T-helper 2 cell treated with Interferon-gamma antibody and Interleukin-4, amounts not matched to agents 5 μg/mL and 100 μg/mL, for 36 hours (primary cell): ENCODE results near the gene NSD2.

Experiments used
- DNase-seq: peaks from one replicate; pipeline ENCODE4 v3.0.0; 2021; ENCODE audit warnings: low spot score
- H3K27ac Mint-ChIP-seq: one replicate; pipeline ENCODE4 v1.8.0; 2021; ENCODE audit warnings: mild to moderate bottlenecking, mixed read lengths
- H3K27me3 Mint-ChIP-seq: one replicate; pipeline ENCODE4 v1.8.0; 2021; ENCODE audit warnings: low read depth, mixed read lengths
- H3K36me3 Mint-ChIP-seq: one replicate; pipeline ENCODE4 v1.8.0; 2021; ENCODE audit warnings: low read depth, mixed read lengths
- H3K4me1 Mint-ChIP-seq: one replicate; pipeline ENCODE4 v1.8.0; 2021; ENCODE audit warnings: low read depth, mixed read lengths
- H3K4me3 Mint-ChIP-seq: one replicate; pipeline ENCODE4 v1.8.0; 2022; ENCODE audit warnings: mild to moderate bottlenecking, moderate library complexity, mixed read lengths
- H3K9me3 Mint-ChIP-seq: one replicate; pipeline ENCODE4 v1.8.0; 2021; ENCODE audit warnings: mixed read lengths

NSD2 gene

GRCh38 chr4:1943928-1944327 is 72.7 kb downstream of the NSD2 start:
- DNase-seq, result no peak
- Mint-ChIP-seq H3K36me3 (peaks cover 59% of the 10 kb centered on the region), H3K27ac (no peak overlapping the region)

GRCh38 chr4:1945124-1945895 is 74.1 kb downstream of the NSD2 start:
- no peak overlapping the region for H3K27ac Mint-ChIP-seq
- H3K27me3 Mint-ChIP-seq, result no peaks in the 10 kb centered on the region
- no peaks in the 10 kb centered on the region for H3K4me1 Mint-ChIP-seq
- H3K9me3 Mint-ChIP-seq, result no peaks in the 10 kb centered on the region
- DNase-seq, result no peak
- peaks cover 56% of the 10 kb centered on the region for H3K36me3 Mint-ChIP-seq
- H3K4me3 Mint-ChIP-seq, result no peak overlapping the region

More at GRCh38 chr4:1943928-1944327, 72.7 kb downstream of the NSD2 start:
- Mint-ChIP-seq H3K4me3 (no peak overlapping the region), H3K4me1 (no peaks in the 10 kb centered on the region), H3K27me3 (no peaks in the 10 kb centered on the region), H3K9me3 (no peaks in the 10 kb centered on the region)

- Mint-ChIP-seq H3K27ac (no peak overlapping the region), H3K36me3 (peaks cover 52% of the 10 kb centered on the region), H3K4me1 (no peaks in the 10 kb centered on the region), H3K27me3 (no peaks in the 10 kb centered on the region), H3K4me3 (no peak overlapping the region), H3K9me3 (no peaks in the 10 kb centered on the region)
- no peak for DNase-seq
Observed at GRCh38 chr4:1945912-1946311, 74.7 kb downstream of the NSD2 start.

GRCh38 chr4:1948232-1948631 is 77.0 kb downstream of the NSD2 start:
- Mint-ChIP-seq H3K4me1 (no peaks in the 10 kb centered on the region), H3K27ac (no peak overlapping the region), H3K4me3 (no peak overlapping the region), H3K9me3 (no peaks in the 10 kb centered on the region), H3K27me3 (no peaks in the 10 kb centered on the region), H3K36me3 (peaks cover 51% of the 10 kb centered on the region)
- no peak for DNase-seq

GRCh38 chr4:1948892-1949436 is 77.8 kb downstream of the NSD2 start:
- H3K4me3 Mint-ChIP-seq, result no peak overlapping the region

GRCh38 chr4:1950369-1950768 is 79.2 kb downstream of the NSD2 start:
- H3K27ac Mint-ChIP-seq, result no peak overlapping the region
- DNase-seq, result no peak
- H3K9me3 Mint-ChIP-seq, result no peaks in the 10 kb centered on the region
- no peaks in the 10 kb centered on the region for H3K4me1 Mint-ChIP-seq
- H3K27me3 Mint-ChIP-seq, result no peaks in the 10 kb centered on the region
- H3K4me3 Mint-ChIP-seq, result no peak overlapping the region
- H3K36me3 Mint-ChIP-seq, result peaks cover 55% of the 10 kb centered on the region

More at GRCh38 chr4:1948892-1949436, 77.8 kb downstream of the NSD2 start:
- Mint-ChIP-seq H3K36me3 (peaks cover 48% of the 10 kb centered on the region), H3K4me1 (no peaks in the 10 kb centered on the region), H3K27me3 (no peaks in the 10 kb centered on the region), H3K27ac (no peak overlapping the region), H3K9me3 (no peaks in the 10 kb centered on the region)
- DNase-seq, result no peak

- Mint-ChIP-seq H3K4me1 (no peaks in the 10 kb centered on the region), H3K4me3 (no peak overlapping the region), H3K36me3 (peaks cover 55% of the 10 kb centered on the region), H3K9me3 (no peaks in the 10 kb centered on the region), H3K27ac (no peak overlapping the region), H3K27me3 (no peaks in the 10 kb centered on the region)
- DNase-seq, result no peak
Observed at GRCh38 chr4:1952058-1952700, 81.0 kb downstream of the NSD2 start.

GRCh38 chr4:1952719-1953118 is 81.5 kb downstream of the NSD2 start:
- H3K27ac Mint-ChIP-seq, result no peak overlapping the region
- peaks cover 56% of the 10 kb centered on the region for H3K36me3 Mint-ChIP-seq
- no peaks in the 10 kb centered on the region for H3K9me3 Mint-ChIP-seq
- H3K4me1 Mint-ChIP-seq, result no peaks in the 10 kb centered on the region
- no peak overlapping the region for H3K4me3 Mint-ChIP-seq
- no peaks in the 10 kb centered on the region for H3K27me3 Mint-ChIP-seq
- no peak for DNase-seq

GRCh38 chr4:1953335-1953734 is 82.1 kb downstream of the NSD2 start:
- H3K9me3 Mint-ChIP-seq, result no peaks in the 10 kb centered on the region
- H3K4me1 Mint-ChIP-seq, result no peaks in the 10 kb centered on the region
- no peaks in the 10 kb centered on the region for H3K27me3 Mint-ChIP-seq
- H3K36me3 Mint-ChIP-seq, result peaks cover 59% of the 10 kb centered on the region
- no peak for DNase-seq
- H3K4me3 Mint-ChIP-seq, result no peak overlapping the region
- H3K27ac Mint-ChIP-seq, result no peak overlapping the region

GRCh38 chr4:1956631-1957030 is 85.4 kb downstream of the NSD2 start:
- no peaks in the 10 kb centered on the region for H3K4me1 Mint-ChIP-seq
- peaks cover 71% of the 10 kb centered on the region for H3K36me3 Mint-ChIP-seq
- no peak overlapping the region for H3K4me3 Mint-ChIP-seq
- no peak for DNase-seq
- no peaks in the 10 kb centered on the region for H3K27me3 Mint-ChIP-seq
- H3K27ac Mint-ChIP-seq, result no peak overlapping the region
- H3K9me3 Mint-ChIP-seq, result no peaks in the 10 kb centered on the region

- peaks cover 79% of the 10 kb centered on the region for H3K36me3 Mint-ChIP-seq
- H3K27me3 Mint-ChIP-seq, result no peaks in the 10 kb centered on the region
- no peak overlapping the region for H3K27ac Mint-ChIP-seq
Observed at GRCh38 chr4:1958276-1959103, 87.3 kb downstream of the NSD2 start.

GRCh38 chr4:1959104-1959384 is 87.9 kb downstream of the NSD2 start:
- no peaks in the 10 kb centered on the region for H3K27me3 Mint-ChIP-seq
- no peak overlapping the region for H3K4me3 Mint-ChIP-seq
- no peaks in the 10 kb centered on the region for H3K9me3 Mint-ChIP-seq
- no peak for DNase-seq
- H3K27ac Mint-ChIP-seq, result no peak overlapping the region
- H3K4me1 Mint-ChIP-seq, result peaks cover 2% of the 10 kb centered on the region
- peaks cover 82% of the 10 kb centered on the region for H3K36me3 Mint-ChIP-seq

More at GRCh38 chr4:1958276-1959103, 87.3 kb downstream of the NSD2 start:
- Mint-ChIP-seq H3K9me3 (no peaks in the 10 kb centered on the region), H3K4me3 (no peak overlapping the region), H3K4me1 (no peaks in the 10 kb centered on the region)
- DNase-seq, result no peak

GRCh38 chr4:1960170-1960825 is 89.1 kb downstream of the NSD2 start:
- Mint-ChIP-seq H3K36me3 (peaks cover 85% of the 10 kb centered on the region), H3K4me1 (peaks cover 4% of the 10 kb centered on the region), H3K27ac (no peak overlapping the region), H3K9me3 (no peaks in the 10 kb centered on the region), H3K27me3 (no peaks in the 10 kb centered on the region), H3K4me3 (no peak overlapping the region)
- DNase-seq, result no peak
